NCI-H1092 (cell line): Measurements from ENCODE around the gene CLDN22.

Source experiments
- DNase-seq: peaks from one replicate; lab custom pipeline; 2025; lab: John Stamatoyannopoulos, UW

The CLDN22 gene

GRCh38 chr4:183321516-183321915, 1.4 kb upstream of the CLDN22 start:
- DNase-seq, result no peak

- no peak for DNase-seq
These were observed 1.0 kb upstream of the CLDN22 start for GRCh38 chr4:183321079-183321478.

- DNase-seq, result no peak
These were observed 1.4 kb downstream of the CLDN22 start for GRCh38 chr4:183318656-183319055.

GRCh38 chr4:183314806-183315205, 5.3 kb downstream of the CLDN22 start:
- DNase-seq, result no peak

GRCh38 chr4:183314336-183314735, 5.7 kb downstream of the CLDN22 start:
- DNase-seq, result no peak

GRCh38 chr4:183312841-183313240, 7.2 kb downstream of the CLDN22 start:
- DNase-seq, result no peak

GRCh38 chr4:183306811-183307210, 13.3 kb downstream of the CLDN22 start:
- DNase-seq, result peak; percentile 14

GRCh38 chr4:183304538-183304937, 15.5 kb downstream of the CLDN22 start:
- DNase-seq, result no peak

GRCh38 chr4:183304067-183304466, 16.0 kb downstream of the CLDN22 start:
- no peak for DNase-seq

GRCh38 chr4:183303301-183303700, 16.8 kb downstream of the CLDN22 start:
- no peak for DNase-seq

- no peak for DNase-seq
These were observed 19.4 kb downstream of the CLDN22 start for GRCh38 chr4:183300655-183301054.

GRCh38 chr4:183300070-183300469, 20.0 kb downstream of the CLDN22 start:
- no peak for DNase-seq

GRCh38 chr4:183299464-183299863, 20.6 kb downstream of the CLDN22 start:
- no peak for DNase-seq

- no peak for DNase-seq
These were observed 22.4 kb downstream of the CLDN22 start for GRCh38 chr4:183297675-183298074.

- DNase-seq, result no peak
These were observed 24.4 kb downstream of the CLDN22 start for GRCh38 chr4:183295711-183296110.

- DNase-seq, result peak; percentile 38
These were observed 29.0 kb downstream of the CLDN22 start for GRCh38 chr4:183291070-183291469.

- no peak for DNase-seq
These were observed 30.4 kb downstream of the CLDN22 start for GRCh38 chr4:183289688-183290087.

GRCh38 chr4:183288955-183289354, 31.1 kb downstream of the CLDN22 start:
- DNase-seq, result no peak

GRCh38 chr4:183287677-183288076, 32.4 kb downstream of the CLDN22 start:
- DNase-seq, result no peak

- DNase-seq, result no peak
These were observed 32.8 kb downstream of the CLDN22 start for GRCh38 chr4:183287309-183287659.

- no peak for DNase-seq
These were observed 33.3 kb downstream of the CLDN22 start for GRCh38 chr4:183286590-183287308.

GRCh38 chr4:183285886-183286285, 34.2 kb downstream of the CLDN22 start:
- no peak for DNase-seq

GRCh38 chr4:183284965-183285364, 35.1 kb downstream of the CLDN22 start:
- DNase-seq, result no peak

GRCh38 chr4:183284258-183284785, 35.8 kb downstream of the CLDN22 start:
- peak; percentile 9 for DNase-seq
